Adrenal gland (tissue), 12 donors: ENCODE results near the gene RCL1. TPM values are rescaled to one million over a fixed set of nuclear protein-coding genes. Genes with fewer than 3 reads are reported as not detected.

Source experiments
- DNase-seq, 7 donors: peaks; one replicate each; pipeline ENCODE4 v3.0.0-alpha.2; 2019 to 2020
- H3K27ac ChIP-seq, 5 donors: fragments of 200-600 bp; sonication (generic) in 4 of 5; 1 replicate in 3 of 5; 2 replicates in 2 of 5; pipeline versions ENCODE4 v1.5.1 to v1.8.0; 2016 to 2020; ENCODE audit warnings: mild to moderate bottlenecking in 1 of 5
- H3K27me3 ChIP-seq: fragments of 200-600 bp; 2 replicates; pipeline ENCODE4 v1.8.0; 2021
- H3K36me3 ChIP-seq, 2 donors: fragments of 200-600 bp; replicated peaks in 1 of 2; 1 replicate in 1 of 2; 2 replicates in 1 of 2; pipeline versions ENCODE4 v1.5.1 to v1.8.0; 2018 to 2022
- H3K4me1 ChIP-seq, 2 donors: fragments of 200-600 bp; replicated peaks in 1 of 2; 1 replicate in 1 of 2; 2 replicates in 1 of 2; pipeline versions ENCODE4 v1.5.1 to v1.8.0; 2018 to 2021
- H3K4me3 ChIP-seq, 4 donors: fragments of 200-600 bp; sonication (generic) in 3 of 4; one replicate each; pipeline ENCODE4 v1.5.1; 2016 to 2018
- H3K9me3 ChIP-seq, 3 donors: fragments of 200-600 bp; sonication (generic) in 1 of 3; replicated peaks in 1 of 3; 1 replicate in 2 of 3; 2 replicates in 1 of 3; pipeline versions ENCODE4 v1.5.1 to v1.8.0; 2016 to 2021
- POLR2A ChIP-seq, 2 donors: fragments of 450-650 bp; IDR thresholded peaks; one replicate each; pipeline ENCODE4 v1.6.1; 2017; ENCODE audit warnings: antibody characterized with exemption in 2 of 2, mild to moderate bottlenecking in 2 of 2, moderate library complexity in 1 of 2
- WGBS, 4 donors: extraction: QIAGEN DNeasy Blood & Tissue Kit in 2 of 4; methylation state at CpG; one replicate each; pipeline versions ENCODE4 v1.1.5 to v1.1.7; 2013 to 2017; 5-methylcytosine and 5-hydroxymethylcytosine counted together
- intact Hi-C, 2 donors: fragments of 100-400 bp; cut with DNase I; formaldehyde crosslinking; loops; one replicate each; pipeline versions ENCODE4 v1.14.1 to v1.15.0; 2022 to 2023
- polyA plus RNA-seq, 3 donors: library from polyadenylated mRNA; stranded (reverse); fragments of 200-250 nt in 2 of 3; fragments of 350-450 nt in 1 of 3; fragmentation: Illumina TruSeq in 1 of 3; extraction: RNeasy Lipid Tissue Mini Kit (QIAGEN cat#74804) in 1 of 3; gene quantifications; one replicate each; pipeline ENCODE4 v1.2.3, GENCODE V29; 2013 to 2014
- total RNA-seq, 9 donors: library from RNA; depleted of rRNA in 4 of 9; stranded (reverse); fragments of >200 nt in 4 of 9; fragments of 120-200 nt in 1 of 9; fragmentation: NEBNext Ultra II Directional in 1 of 9; extraction: Animal tissue kit (Norgen Biotek cat#: 25700) in 1 of 9; gene quantifications; one replicate each; pipeline versions ENCODE4 v1.1.0 to v1.2.4, GENCODE V29; 2013 to 2023
- TF ChIP-seq, protein P1 (sequence below), 6 experiments: fragments of 450-650 bp in 4 of 6; fragments of 200-600 bp in 2 of 6; sonication (generic) in 1 of 6; IDR thresholded peaks; 1 replicate in 5 of 6; 2 replicates in 1 of 6; pipeline versions ENCODE4 v1.5.1 to v1.8.0; 2016 to 2021; ENCODE audit warnings: antibody characterized with exemption in 6 of 6, mild to moderate bottlenecking in 2 of 6, moderate library complexity in 1 of 6
- donor health status: healthy with polysubstance abuse.
- donor health status: Bipolar disorder and iron deficiency.
- donor health status: DM: yes; HTN: yes; CAD: no.
- donor health status: DM: no; HTN: no; CAD: no.
- donor health status: DM: no; HTN: no; CAD: no.
- donor health status: DM: yes; HTN: yes; CAD: no.

The RCL1 gene
- total and polyA plus RNA-seq, 12 donors = 15.4 to 33.4 (median 22.6) TPM

DNA sequence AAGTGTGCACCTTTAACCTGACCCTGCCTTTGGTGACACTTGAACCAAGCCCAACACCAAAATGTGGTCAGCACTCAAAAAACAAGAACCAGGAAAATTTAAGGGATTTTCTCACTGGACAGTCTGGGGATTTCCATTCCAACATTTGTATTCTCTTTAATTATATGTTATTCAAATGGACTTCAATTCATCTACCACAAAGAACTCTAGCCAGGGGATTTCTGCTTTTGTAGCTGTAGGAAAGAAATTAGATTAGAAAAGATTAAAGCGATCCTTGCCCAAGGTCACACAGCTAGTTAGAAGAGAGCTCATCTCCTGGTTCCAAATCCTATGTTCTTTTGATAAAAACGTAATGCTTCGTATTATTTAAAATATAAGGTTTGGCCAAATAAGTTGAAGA lies 97.5 kb downstream of the RCL1 start:
- no peak overlapping the region for H3K4me3 ChIP-seq
- no peak for TF ChIP-seq POLR2A (IDR thresholded peaks at IDR 0.05)
- TF ChIP-seq, protein P1, sequence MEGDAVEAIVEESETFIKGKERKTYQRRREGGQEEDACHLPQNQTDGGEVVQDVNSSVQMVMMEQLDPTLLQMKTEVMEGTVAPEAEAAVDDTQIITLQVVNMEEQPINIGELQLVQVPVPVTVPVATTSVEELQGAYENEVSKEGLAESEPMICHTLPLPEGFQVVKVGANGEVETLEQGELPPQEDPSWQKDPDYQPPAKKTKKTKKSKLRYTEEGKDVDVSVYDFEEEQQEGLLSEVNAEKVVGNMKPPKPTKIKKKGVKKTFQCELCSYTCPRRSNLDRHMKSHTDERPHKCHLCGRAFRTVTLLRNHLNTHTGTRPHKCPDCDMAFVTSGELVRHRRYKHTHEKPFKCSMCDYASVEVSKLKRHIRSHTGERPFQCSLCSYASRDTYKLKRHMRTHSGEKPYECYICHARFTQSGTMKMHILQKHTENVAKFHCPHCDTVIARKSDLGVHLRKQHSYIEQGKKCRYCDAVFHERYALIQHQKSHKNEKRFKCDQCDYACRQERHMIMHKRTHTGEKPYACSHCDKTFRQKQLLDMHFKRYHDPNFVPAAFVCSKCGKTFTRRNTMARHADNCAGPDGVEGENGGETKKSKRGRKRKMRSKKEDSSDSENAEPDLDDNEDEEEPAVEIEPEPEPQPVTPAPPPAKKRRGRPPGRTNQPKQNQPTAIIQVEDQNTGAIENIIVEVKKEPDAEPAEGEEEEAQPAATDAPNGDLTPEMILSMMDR (IDR thresholded peaks at IDR 0.05) = no peak
- no peaks in the 10 kb centered on the region for H3K36me3 ChIP-seq
- no peak for DNase-seq
- intact Hi-C loops = no loop called here
- no peaks in the 10 kb centered on the region for H3K4me1 ChIP-seq
- H3K27ac ChIP-seq = no peak overlapping the region
- H3K27me3 ChIP-seq = no peaks in the 10 kb centered on the region
- H3K9me3 ChIP-seq = no peaks in the 10 kb centered on the region
- 46 to 67% (median 57%) methylated on average over 3 of the region's 3 CpGs for WGBS, 4 donors

DNA sequence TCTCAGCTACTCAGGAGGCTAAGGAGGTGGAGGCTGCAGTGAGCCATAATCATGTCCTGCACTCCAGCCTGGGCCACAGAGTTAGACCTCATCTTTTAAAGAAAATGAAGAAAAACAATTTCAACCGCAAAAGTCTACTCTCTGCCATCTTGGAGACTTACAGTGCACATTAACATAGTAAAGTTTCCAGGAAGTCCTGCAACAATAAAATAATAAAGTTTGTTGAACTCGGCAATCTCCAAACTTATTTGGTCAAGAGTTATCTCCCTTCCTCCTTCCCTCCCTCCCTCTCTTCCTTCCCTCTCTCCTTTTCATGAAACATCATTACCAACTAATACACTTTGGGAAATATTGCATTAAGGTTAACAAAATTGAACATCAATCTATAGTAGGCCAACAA lies 98.2 kb downstream of the RCL1 start:
- H3K27me3 ChIP-seq = no peaks in the 10 kb centered on the region
- no peaks in the 10 kb centered on the region for H3K9me3 ChIP-seq
- H3K4me1 ChIP-seq = no peaks in the 10 kb centered on the region
- WGBS, 4 donors = 44 to 49% (median 47%) methylated on average over 2 of the region's 2 CpGs
- TF ChIP-seq POLR2A (IDR thresholded peaks at IDR 0.05) = no peak
- TF ChIP-seq, protein P1 (IDR thresholded peaks at IDR 0.05) = no peak
- DNase-seq = no peak
- H3K27ac ChIP-seq = no peak overlapping the region
- no peaks in the 10 kb centered on the region for H3K36me3 ChIP-seq
- H3K4me3 ChIP-seq = no peak overlapping the region
- intact Hi-C loops = no loop called here

DNA sequence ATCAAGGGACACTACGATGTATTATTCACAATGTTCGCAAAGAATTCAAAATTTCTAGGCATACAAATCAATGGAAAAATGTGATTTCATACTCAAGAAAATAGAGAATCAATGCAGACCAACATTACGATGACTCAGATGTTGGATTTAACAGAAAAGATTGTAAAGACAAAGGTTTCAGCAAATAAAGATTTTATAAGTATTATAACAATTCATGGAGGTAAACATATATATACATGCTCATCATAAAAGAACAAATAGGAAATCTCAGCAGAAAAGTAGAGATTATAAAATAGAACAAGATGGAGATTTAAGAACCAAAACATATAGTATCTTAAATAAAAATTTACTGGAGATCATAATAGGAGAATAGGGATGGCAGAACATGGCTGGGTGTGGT lies 98.9 kb downstream of the RCL1 start:
- no peaks in the 10 kb centered on the region for H3K4me1 ChIP-seq
- no peak overlapping the region for H3K27ac ChIP-seq
- TF ChIP-seq POLR2A (IDR thresholded peaks at IDR 0.05) = no peak
- TF ChIP-seq, protein P1 (IDR thresholded peaks at IDR 0.05) = no peak
- DNase-seq = no peak
- no peaks in the 10 kb centered on the region for H3K27me3 ChIP-seq
- 96 to 99% (median 97%) methylated on average over 3 of the region's 3 CpGs for WGBS, 4 donors
- intact Hi-C loops = no loop called here
- H3K36me3 ChIP-seq = no peaks in the 10 kb centered on the region
- no peaks in the 10 kb centered on the region for H3K9me3 ChIP-seq
- no peak overlapping the region for H3K4me3 ChIP-seq

DNA sequence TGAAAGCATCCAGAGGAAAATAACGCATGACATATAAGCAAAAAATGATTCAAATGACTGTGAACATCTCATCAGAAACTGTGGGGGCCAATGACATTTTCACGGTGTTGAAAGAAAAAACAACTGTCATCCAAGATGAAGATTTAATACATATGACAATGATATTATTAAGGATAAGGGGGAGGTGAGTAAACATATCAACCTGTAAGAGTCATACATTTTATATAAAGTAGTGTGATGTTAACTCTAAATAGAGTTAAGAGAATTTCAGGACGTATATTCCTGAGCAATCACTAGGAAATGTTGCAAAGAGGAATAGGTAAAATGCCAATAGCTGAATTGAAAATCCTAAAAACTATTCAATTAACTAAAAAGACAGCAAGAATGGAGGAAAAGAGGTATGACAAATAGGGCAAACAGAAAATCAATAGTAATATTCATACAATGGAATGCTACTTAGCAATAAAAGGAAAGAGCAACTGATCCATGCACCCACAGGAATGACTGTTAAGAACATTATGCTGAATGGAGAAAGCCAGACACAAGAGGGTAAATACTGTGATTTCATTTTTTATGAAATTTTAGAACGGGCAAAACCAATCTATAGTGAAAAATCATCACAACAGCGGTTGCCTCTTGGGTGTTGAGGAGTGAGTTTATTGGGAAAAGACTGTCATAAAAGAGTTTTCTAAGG lies 99.9 kb downstream of the RCL1 start:
- intact Hi-C loops = no loop called here
- 93 to 97% (median 95%) methylated on average over 5 of the region's 5 CpGs for WGBS, 4 donors
- H3K4me1 ChIP-seq = no peaks in the 10 kb centered on the region

More for the DNA sequence above, 99.9 kb downstream of the RCL1 start:
- Histone ChIP-seq H3K4me3 (no peak overlapping the region), H3K27ac (no peak overlapping the region), H3K9me3 (no peaks in the 10 kb centered on the region), H3K36me3 (no peaks in the 10 kb centered on the region), H3K27me3 (no peaks in the 10 kb centered on the region)
- TF ChIP-seq POLR2A (IDR thresholded peaks at IDR 0.05) = no peak
- TF ChIP-seq, protein P1 (IDR thresholded peaks at IDR 0.05) = no peak
- no peak for DNase-seq
